ENCODE results near the gene SERPINB8. TPM values are rescaled to one million over a fixed set of nuclear protein-coding genes. Genes with fewer than 3 reads are reported as not detected.

SERPINB8 gene
- polyA plus RNA-seq, 3 donors, result 4.0 to 4.3 (median 4.1) TPM

GRCh38 chr18:63994783-63995399 lies 25.0 kb downstream of the SERPINB8 start:
- peak in 7 of 11 donors; percentile 15 to 35 (median 20) for DNase-seq (ENCODE audit: extremely low read depth in 1 of 11, low read depth in 9 of 11, low spot score in 4 of 11)

DNA sequence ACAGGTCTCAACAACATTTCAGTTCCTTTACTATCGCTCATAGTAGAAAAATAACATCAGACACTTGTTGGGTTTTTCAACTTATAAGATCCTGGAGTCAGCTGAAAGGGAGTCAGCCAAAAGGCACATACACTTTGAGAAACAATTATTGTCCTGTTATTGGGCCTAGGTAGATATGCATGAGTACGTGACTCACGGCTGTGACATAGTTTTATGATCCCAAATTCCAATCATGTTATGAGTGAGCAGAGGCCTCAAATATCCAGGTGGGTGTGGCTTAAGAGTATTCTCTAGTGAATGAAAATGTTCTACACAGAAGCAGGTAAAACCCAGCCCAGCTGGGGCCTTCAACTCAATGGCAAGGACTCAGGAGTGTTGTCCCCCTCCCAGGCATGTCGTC lies 27.2 kb downstream of the SERPINB8 start:
- DNase-seq (ENCODE audit: extremely low read depth in 1 of 11, low read depth in 9 of 11, low spot score in 4 of 11), result no peak

DNA sequence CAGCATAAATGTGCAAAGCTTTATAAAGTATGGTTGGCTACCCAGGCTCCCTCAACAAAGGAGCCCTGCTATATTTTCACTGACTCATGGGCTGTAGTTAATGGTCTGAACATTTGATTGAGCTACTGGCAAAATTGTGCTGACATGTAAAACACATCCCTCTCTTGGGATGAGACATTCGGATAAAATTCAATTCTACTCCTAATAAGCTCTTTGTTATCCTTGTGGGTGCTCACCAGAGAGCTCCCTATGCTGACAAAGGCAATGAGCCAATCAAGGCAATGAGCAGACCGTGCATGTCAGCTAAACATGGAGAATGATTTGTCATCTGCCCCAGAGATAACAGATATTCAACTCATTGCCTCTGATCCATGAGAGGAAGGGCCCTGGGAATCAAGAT lies 27.7 kb downstream of the SERPINB8 start:
- no peak for DNase-seq (ENCODE audit: extremely low read depth in 1 of 11, low read depth in 9 of 11, low spot score in 4 of 11)

DNA sequence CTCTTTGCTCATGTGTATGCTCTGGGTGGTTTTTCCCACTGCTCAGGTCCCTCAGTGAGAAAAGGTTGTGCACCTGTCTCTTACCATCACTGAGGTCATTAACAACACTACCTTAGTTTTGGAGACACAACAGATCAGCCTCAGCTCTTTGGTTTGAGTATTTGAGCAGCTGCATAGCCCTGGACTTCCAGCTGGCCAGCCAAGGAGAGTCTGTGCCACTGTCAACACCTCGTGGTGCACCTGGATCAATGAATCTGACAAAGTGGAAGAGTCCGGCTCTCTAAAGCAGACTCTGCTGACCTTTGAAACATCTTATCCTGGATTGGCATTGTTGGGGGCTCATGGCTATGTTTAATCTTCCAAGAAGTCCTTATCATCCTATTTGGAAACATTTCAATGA lies 30.0 kb downstream of the SERPINB8 start:
- DNase-seq (ENCODE audit: extremely low read depth in 1 of 11, low read depth in 9 of 11, low spot score in 4 of 11), result no peak

GRCh38 chr18:64002581-64002980 lies 32.7 kb downstream of the SERPINB8 start:
- DNase-seq (ENCODE audit: extremely low read depth in 1 of 11, low read depth in 9 of 11, low spot score in 4 of 11), result no peak

DNA sequence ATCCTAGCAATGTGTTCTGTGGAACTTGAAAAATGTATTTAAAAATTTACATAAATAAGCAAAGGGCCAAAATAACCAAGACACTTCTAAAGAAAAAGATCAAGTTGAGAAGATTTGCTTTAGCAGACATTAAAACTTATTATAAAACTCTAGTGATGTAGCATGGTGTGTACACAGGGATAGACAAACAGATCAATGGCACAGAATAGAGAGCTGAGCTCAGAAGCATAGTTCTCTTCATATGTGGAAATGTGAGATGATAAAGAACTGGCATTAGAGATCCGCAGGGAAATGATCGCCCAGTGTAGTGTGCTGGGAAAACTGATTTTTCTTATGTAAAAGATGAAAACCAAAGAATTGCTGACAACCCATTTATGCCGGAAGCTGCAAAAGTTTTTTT lies 39.4 kb downstream of the SERPINB8 start:
- DNase-seq (ENCODE audit: extremely low read depth in 1 of 11, low read depth in 9 of 11, low spot score in 4 of 11), result no peak

DNA sequence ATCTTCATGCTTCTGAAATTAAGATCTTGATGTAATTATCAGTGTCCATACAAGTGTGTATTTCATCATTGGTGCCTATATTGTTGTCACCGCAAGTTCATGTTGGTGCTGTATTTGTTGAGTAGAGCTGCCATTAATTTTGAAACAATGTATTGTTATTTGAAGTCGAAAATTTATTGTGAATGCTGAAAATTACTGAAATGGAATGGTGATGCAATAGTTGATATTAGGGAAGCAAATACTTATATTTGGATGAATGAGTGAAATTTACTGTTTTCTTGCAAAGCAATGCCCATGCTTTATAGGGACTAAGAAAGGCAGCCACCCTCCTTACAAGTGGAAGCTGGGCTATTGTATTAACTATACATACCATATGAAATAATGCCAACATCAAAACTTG lies 41.6 kb downstream of the SERPINB8 start:
- no peak for DNase-seq (ENCODE audit: extremely low read depth in 1 of 11, low read depth in 9 of 11, low spot score in 4 of 11)

- DNase-seq (ENCODE audit: extremely low read depth in 1 of 11, low read depth in 9 of 11, low spot score in 4 of 11), result peak in 6 of 11 donors; percentile 15 to 64 (median 24)
Measured at GRCh38 chr18:64017870-64018269, 48.0 kb downstream of the SERPINB8 start.

DNA sequence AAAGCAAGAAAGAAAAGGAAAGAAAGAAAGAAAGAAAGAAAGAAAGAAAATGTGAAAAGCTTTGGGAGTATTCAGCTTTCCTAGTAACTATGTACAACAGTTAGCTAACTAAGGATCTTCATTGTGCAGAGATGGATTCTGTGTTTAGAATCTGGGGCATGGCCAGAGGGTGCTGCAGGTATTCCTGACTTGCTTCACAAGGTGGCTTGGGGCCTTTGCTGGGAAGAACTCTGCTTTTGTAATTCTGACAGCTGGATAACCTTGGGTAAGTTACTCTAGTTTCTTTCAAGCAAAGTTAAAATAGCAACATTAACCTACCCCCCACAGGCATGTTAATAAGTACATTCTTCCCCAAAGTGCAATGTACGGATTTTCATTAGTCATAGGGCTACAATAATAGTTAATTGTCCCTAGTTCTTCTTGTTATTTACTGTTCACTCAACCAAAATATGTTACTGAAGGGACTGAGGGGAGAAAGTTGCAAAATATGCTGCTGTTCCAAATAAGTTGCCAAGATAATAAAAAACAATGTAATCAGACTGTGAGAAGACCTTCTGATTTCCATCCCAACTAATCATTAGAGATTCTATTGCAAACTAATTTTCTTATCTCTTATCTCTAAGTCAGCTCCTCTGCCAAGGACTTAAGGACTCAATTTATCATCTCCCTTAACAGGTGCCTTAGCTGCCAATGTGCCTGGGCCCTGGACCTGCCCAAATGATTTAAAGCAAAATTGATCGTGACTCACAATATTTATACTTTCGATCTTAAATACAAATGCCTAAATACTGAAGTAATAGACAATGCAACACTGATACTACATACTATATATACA lies 50.3 kb downstream of the SERPINB8 start:
- DNase-seq (ENCODE audit: extremely low read depth in 1 of 11, low read depth in 9 of 11, low spot score in 4 of 11), result no peak

GRCh38 chr18:64026350-64026749 lies 56.5 kb downstream of the SERPINB8 start:
- no peak for DNase-seq (ENCODE audit: extremely low read depth in 1 of 11, low read depth in 9 of 11, low spot score in 4 of 11)

DNA sequence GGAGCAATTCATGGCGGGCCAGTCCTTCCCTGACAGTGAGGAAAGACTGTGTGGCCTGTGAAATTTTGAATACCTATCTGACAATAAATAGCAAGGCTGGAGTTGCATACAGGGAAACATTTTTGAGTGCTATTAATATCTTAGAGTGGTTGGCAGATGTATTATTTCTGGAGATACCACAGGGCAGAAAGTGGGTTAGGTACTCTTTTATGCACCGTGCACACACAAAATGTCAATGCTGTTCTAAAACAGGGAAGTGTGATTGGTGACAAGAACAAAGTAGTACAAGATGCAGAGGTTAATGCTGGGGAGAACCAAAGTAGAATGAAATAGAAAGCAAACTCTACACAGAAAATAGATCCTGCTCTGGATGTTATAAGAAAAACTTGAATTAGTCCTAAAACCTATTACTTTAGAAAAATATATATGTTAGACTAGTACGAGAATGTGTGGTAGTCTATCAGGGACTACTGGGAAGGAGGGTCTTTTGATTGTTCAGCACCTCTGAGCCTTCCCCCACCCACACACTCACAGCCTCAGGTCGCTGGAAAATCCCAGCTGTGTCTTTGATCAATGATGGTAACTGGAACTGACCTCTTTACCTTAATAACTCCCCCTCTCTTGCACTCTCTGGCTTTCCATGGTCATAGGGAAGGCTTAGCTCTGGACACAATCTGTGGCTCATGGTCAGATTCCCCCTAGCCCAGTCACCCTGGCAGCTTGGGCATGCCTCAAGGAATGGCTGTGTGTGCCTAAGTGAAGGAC lies 58.2 kb downstream of the SERPINB8 start:
- no peak for DNase-seq (ENCODE audit: extremely low read depth in 1 of 11, low read depth in 9 of 11, low spot score in 4 of 11)

- DNase-seq (ENCODE audit: extremely low read depth in 1 of 11, low read depth in 9 of 11, low spot score in 4 of 11), result no peak
Measured at GRCh38 chr18:64029096-64029495, 59.2 kb downstream of the SERPINB8 start.

GRCh38 chr18:64031411-64031810 lies 61.5 kb downstream of the SERPINB8 start:
- peak in 1 of 11 donors; percentile 13 for DNase-seq (ENCODE audit: extremely low read depth in 1 of 11, low read depth in 9 of 11, low spot score in 4 of 11)

DNA sequence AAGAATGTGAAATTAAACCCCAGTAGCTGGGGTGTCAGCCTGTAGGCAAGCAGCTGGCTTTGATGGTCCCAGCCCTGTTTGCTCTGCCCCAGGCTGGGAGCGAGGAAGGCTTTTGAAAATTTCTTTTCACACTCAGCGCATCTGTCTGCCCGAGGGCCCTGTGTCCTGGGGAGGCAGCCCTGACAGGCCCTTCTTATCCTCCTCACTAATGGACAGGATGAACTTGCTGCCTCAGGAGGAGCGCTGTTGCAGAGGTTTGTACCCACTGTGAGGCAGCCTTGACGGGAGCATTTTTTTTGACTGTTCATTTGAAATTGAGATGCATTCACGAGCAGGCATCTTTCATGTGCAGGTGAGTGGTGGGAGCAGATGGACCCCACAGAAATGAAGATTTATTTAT lies 62.4 kb downstream of the SERPINB8 start:
- no peak for DNase-seq (ENCODE audit: extremely low read depth in 1 of 11, low read depth in 9 of 11, low spot score in 4 of 11)

DNA sequence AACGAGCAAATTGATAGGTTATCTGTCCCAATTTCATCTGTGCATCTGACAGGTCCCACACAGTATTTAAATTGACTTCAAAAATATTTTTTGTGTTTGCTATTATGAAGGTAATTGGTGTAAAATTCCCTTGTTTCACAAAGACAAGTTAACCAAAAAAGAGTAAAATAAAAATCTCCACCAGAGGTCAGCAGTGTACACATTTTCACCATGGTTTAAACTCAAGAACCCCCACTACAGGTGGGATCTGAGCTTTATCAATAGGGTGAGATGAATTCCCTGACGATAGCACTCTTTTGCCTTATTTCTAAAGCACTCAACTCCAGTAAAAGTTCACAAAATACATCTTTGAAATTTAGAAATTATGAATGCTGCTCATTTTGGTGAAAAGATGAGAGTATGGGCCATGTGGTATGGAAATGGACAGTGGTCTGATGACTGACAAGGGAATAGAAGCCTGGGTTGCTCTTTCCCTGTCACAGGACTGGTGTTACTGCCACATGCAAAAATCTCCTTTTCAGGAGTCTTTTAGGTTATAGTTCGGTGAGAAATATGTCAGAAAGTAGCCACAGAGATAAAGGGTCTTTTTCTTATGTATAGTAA lies 68.0 kb downstream of the SERPINB8 start:
- DNase-seq (ENCODE audit: extremely low read depth in 1 of 11, low read depth in 9 of 11, low spot score in 4 of 11), result peak in 5 of 11 donors; percentile 11 to 49 (median 31)

Other genes with a start within 250 kb of the SERPINB8 start
- under 1 TPM; 0.50 to 0.98 (median 0.50) TPM for gene SERPINB7, start 194.7 kb upstream of the SERPINB8 start, polyA plus RNA-seq (ENCODE audit: insufficient read length in 3 of 3)
- gene SERPINB2, start 82.4 kb upstream of the SERPINB8 start, polyA plus RNA-seq (ENCODE audit: insufficient read length in 3 of 3), result under 1 TPM; 0.14 to 0.33 (median 0.15) TPM
- under 1 TPM in 2 of 3 donors, not detected in 1; 0.11 to 0.16 TPM for gene SERPINB10, start 62.1 kb upstream of the SERPINB8 start, polyA plus RNA-seq (ENCODE audit: insufficient read length in 3 of 3)
- gene HMSD, start 20.8 kb upstream of the SERPINB8 start, polyA plus RNA-seq (ENCODE audit: insufficient read length in 3 of 3), result 1 to 10 TPM in 2 of 3 donors, under 1 TPM in 1; 0.52 to 2.2 (median 1.1) TPM
- gene LINC00305, start 179.0 kb downstream of the SERPINB8 start, polyA plus RNA-seq (ENCODE audit: insufficient read length in 3 of 3), result 1 to 10 TPM; 2.8 to 4.3 (median 3.3) TPM